Activated B cell treated with CpG ODN at 0.5 μM for 24 hours (primary cell): ENCODE results near the gene CTSW. TPM values are rescaled to one million over a fixed set of nuclear protein-coding genes. Genes with fewer than 3 reads are reported as not detected.

ENCODE experiments used
- ATAC-seq: fragments of 200-7000 bp; cut with Tn5 transposase; one replicate; pipeline ENCODE4 v1.10.0; 2021; ENCODE audit warnings: low read depth, mild to moderate bottlenecking, moderate library complexity
- CTCF ChIA-PET: fragments of 350-600 bp; sonication (Branson Sonifier 250); formaldehyde crosslinking; loops from one replicate; lab custom pipeline; 2021; ENCODE audit warnings: antibody characterized with exemption; lab: Charles Lee
- POLR2A ChIA-PET: fragments of 350-600 bp; sonication (Branson Sonifier 250); formaldehyde crosslinking; loops from one replicate; lab custom pipeline; 2021; ENCODE audit warnings: antibody characterized with exemption; lab: Charles Lee
- DNase-seq: peaks from one replicate; pipeline ENCODE4 v3.0.0; 2022
- H3K27ac Mint-ChIP-seq: one replicate; pipeline ENCODE4 v1.8.0; 2020; ENCODE audit warnings: mixed read lengths
- H3K27me3 Mint-ChIP-seq: one replicate; pipeline ENCODE4 v1.8.0; 2021; ENCODE audit warnings: mixed read lengths
- H3K36me3 Mint-ChIP-seq: one replicate; pipeline ENCODE4 v1.8.0; 2021; ENCODE audit warnings: low read depth, mixed read lengths
- H3K4me1 Mint-ChIP-seq: one replicate; pipeline ENCODE4 v1.8.0; 2021; ENCODE audit warnings: mixed read lengths
- H3K4me3 Mint-ChIP-seq: one replicate; pipeline ENCODE4 v1.8.0; 2020; ENCODE audit warnings: mild to moderate bottlenecking, mixed read lengths
- H3K9me3 Mint-ChIP-seq: one replicate; pipeline ENCODE4 v1.8.0; 2020; ENCODE audit warnings: mixed read lengths
- intact Hi-C: fragments of 100-400 bp; cut with micrococcal nuclease; formaldehyde crosslinking; loops from one replicate; pipeline ENCODE4 v1.15.1; 2024
- total RNA-seq: library from RNA; stranded (reverse); gene quantifications from 2 replicates; pipeline ENCODE4 v1.2.3, GENCODE V29; 2022
- TF ChIP-seq, protein P1 (sequence below): fragments of 200-600 bp; IDR thresholded peaks from one replicate; pipeline ENCODE4 v1.8.0; 2022; ENCODE audit warnings: antibody characterized with exemption, mild to moderate bottlenecking

CTSW gene
- total RNA-seq, 1 donor from 2014 or later, result 0.93 TPM

DNA sequence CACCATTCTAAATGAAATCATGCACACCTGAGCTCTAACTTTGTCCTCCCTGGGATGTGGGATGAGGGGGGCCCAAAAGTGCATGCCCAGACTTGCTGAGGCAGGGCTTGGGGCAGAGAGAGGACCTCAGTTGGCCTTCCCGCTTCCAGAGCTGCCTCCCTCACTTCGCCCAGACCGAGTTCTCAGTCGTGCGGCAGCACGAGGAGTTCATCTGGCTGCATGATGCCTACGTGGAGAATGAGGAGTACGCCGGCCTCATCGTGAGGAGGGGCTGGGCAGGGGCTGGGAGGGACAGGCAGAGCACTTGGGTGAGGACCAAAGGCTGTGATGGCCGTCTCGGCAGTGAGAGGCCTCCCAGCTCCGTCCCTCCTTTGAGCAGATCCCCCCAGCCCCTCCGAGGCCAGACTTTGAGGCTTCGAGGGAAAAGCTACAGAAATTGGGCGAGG lies 29.8 kb upstream of the CTSW start:
- intact Hi-C loops, result no loop called here
- peaks cover 39% of the 10 kb centered on the region for H3K36me3 Mint-ChIP-seq
- ChIA-PET POLR2A (interaction anchor here (0.9 to 4.2 kb wide), 3 partner anchors 10 to 17 kb away, joined by 3 to 26 read pairs (median 4); partner anchors contain the start of genes CFL1 and MUS81), CTCF (no interaction called here)
- H3K9me3 Mint-ChIP-seq, result no peaks in the 10 kb centered on the region
- no peaks in the 10 kb centered on the region for H3K27me3 Mint-ChIP-seq
- H3K4me3 Mint-ChIP-seq, result no peak overlapping the region
- H3K27ac Mint-ChIP-seq, result no peak overlapping the region
- ATAC-seq, result no peak
- H3K4me1 Mint-ChIP-seq, result peaks cover 19% of the 10 kb centered on the region
- TF ChIP-seq, protein P1, sequence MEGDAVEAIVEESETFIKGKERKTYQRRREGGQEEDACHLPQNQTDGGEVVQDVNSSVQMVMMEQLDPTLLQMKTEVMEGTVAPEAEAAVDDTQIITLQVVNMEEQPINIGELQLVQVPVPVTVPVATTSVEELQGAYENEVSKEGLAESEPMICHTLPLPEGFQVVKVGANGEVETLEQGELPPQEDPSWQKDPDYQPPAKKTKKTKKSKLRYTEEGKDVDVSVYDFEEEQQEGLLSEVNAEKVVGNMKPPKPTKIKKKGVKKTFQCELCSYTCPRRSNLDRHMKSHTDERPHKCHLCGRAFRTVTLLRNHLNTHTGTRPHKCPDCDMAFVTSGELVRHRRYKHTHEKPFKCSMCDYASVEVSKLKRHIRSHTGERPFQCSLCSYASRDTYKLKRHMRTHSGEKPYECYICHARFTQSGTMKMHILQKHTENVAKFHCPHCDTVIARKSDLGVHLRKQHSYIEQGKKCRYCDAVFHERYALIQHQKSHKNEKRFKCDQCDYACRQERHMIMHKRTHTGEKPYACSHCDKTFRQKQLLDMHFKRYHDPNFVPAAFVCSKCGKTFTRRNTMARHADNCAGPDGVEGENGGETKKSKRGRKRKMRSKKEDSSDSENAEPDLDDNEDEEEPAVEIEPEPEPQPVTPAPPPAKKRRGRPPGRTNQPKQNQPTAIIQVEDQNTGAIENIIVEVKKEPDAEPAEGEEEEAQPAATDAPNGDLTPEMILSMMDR, result no peak
- DNase-seq, result no peak

DNA sequence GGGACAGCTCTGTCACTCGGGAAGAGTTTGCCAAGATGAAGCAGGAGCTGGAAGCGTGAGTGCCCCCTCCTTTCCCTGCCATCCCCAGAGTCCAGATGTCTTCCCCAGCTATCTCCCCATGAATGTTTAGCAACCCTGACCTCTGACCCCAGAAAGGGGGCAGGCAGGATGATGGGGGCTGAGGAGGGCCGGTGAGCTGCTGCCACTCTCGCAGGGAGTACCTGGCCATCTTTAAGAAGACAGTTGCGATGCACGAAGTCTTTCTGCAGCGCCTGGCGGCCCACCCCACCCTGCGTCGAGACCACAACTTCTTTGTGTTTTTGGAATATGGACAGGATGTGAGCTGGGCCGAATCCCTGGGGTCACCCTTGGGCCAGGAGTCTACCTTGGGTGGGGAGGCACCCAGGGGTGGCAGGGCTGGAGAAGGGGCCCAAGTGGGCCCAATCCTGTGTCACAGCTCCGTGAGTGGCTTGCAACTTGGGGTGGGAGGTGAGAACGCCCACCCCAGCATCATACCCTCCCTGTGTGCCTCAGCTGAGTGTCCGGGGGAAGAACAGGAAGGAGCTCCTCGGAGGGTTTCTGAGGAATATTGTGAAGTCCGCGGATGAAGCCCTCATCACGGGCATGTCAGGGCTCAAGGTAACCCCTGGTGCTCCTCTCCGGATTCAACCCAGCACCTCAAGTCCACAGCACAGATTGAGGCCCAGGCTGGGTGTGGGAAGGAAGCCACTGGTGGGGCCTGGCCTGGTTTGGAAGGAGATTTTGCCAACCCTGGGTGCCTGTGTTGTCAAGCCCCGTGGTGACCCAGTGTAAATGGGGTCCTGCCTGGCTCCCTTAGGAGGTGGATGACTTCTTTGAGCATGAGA lies 29.2 kb upstream of the CTSW start:
- no peak overlapping the region for H3K4me3 Mint-ChIP-seq
- CTCF ChIA-PET, result no interaction called here
- peaks cover 23% of the 10 kb centered on the region for H3K4me1 Mint-ChIP-seq
- no peak for DNase-seq
- H3K27me3 Mint-ChIP-seq, result no peaks in the 10 kb centered on the region
- ATAC-seq, result no peak
- peaks cover 44% of the 10 kb centered on the region for H3K36me3 Mint-ChIP-seq
- H3K9me3 Mint-ChIP-seq, result no peaks in the 10 kb centered on the region
- no peak overlapping the region for H3K27ac Mint-ChIP-seq
- POLR2A ChIA-PET, result interaction anchor here (0.9 to 4.2 kb wide), 4 partner anchors 9 to 210 kb away, joined by 3 to 26 read pairs (median 5); partner anchors contain the start of genes CFL1 and MUS81
- TF ChIP-seq, protein P1, result no peak
- intact Hi-C loops, result no loop called here

DNA sequence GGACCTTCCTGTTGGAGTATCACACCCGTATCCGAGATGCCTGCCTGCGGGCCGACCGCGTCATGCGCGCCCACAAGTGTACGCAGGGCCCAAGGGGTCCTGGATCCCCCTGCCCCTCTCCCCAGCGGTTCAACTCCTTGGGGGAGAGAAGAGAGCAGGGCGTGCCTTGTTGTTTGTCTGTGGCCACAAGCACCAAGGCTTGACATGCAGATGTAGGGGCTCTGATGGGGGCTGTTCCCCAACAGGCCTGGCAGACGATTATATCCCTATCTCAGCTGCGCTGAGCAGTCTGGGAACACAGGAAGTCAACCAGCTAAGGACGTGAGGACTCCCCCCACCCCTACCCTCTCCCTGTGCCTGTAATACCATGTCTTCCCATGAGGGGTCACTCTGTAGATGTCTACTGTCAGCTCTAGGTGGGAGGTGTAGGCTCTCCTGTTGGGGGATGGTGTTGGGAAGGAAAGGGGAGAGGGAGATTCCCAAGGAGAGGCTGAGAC lies 28.5 kb upstream of the CTSW start:
- Mint-ChIP-seq H3K36me3 (peaks cover 51% of the 10 kb centered on the region), H3K27ac (no peak overlapping the region)
- intact Hi-C loops, result no loop called here

DNA sequence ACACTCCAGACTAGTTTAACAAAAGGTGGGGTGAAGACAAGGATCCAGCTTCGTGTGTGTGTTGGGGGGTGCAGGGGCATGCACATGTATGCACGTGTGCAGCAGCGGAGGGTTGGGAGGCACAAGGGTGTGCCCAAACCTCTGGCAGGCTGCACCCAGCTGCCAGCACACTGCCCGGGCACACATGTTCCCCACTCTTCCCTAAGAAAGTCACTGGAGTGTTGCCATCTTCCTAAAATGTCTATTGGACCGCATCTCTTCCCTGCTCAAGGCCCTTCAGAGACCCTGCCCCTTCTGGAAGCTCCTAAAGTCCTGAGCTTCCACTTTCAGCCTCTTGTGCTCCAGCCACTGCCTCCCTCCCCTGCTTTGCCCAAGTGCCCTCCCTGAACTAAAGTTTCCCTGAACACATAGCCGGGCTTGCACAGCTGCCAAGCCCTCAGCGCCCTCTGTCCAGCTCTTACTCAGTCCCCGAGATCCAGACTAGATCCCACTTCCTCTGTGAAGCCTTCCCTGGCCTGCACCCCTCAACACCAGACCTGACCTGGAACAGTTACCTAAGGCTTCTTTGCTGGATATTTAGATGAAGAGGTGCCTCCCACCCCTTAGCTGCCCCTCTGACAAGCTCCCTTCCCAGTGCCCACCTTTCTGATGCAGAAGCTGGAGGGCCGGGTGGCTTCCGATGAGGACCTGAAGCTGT lies 27.7 kb upstream of the CTSW start:
- ChIA-PET POLR2A (interaction anchor here (0.5 to 4.2 kb wide), 12 partner anchors 8 to 350 kb away, joined by 3 to 26 read pairs (median 4); partner anchors contain the start of genes CCDC85B, CFL1, MUS81 and RELA), CTCF (interaction anchor here (1.2 to 1.4 kb wide), 4 partner anchors 8 to 140 kb away, joined by 3 to 6 read pairs (median 4); partner anchors contain the start of genes KAT5 and MUS81)
- peaks cover 38% of the 10 kb centered on the region for H3K4me1 Mint-ChIP-seq
- no peak for ATAC-seq
- peak overlapping the region; percentile 59 for H3K27ac Mint-ChIP-seq
- DNase-seq, result no peak
- no peaks in the 10 kb centered on the region for H3K27me3 Mint-ChIP-seq
- H3K36me3 Mint-ChIP-seq, result peaks cover 59% of the 10 kb centered on the region
- intact Hi-C loops, result no loop called here
- TF ChIP-seq, protein P1, result no peak
- H3K4me3 Mint-ChIP-seq, result no peak overlapping the region
- no peaks in the 10 kb centered on the region for H3K9me3 Mint-ChIP-seq

More for the DNA sequence above, 28.5 kb upstream of the CTSW start:
- Mint-ChIP-seq H3K4me1 (peaks cover 30% of the 10 kb centered on the region), H3K4me3 (no peak overlapping the region), H3K9me3 (no peaks in the 10 kb centered on the region), H3K27me3 (no peaks in the 10 kb centered on the region)
- POLR2A ChIA-PET, result interaction anchor here (0.7 to 4.2 kb wide), 7 partner anchors 8 to 319 kb away, joined by 3 to 26 read pairs (median 5); partner anchors contain the start of genes CFL1, MUS81, RELA and SNX32
- DNase-seq, result no peak
- ATAC-seq, result peak; percentile 25
- TF ChIP-seq, protein P1, result no peak
- CTCF ChIA-PET, result interaction anchor here (1.2 to 1.4 kb wide), 2 partner anchors 9 to 24 kb away, joined by 3 to 5 read pairs; partner anchors contain the start of gene MUS81
